NK-92 (cell line): ENCODE data around the gene SEC63.

ENCODE experiments used
- DNase-seq: peaks from one replicate; lab custom pipeline; 2025; ENCODE audit not compliant: unreplicated experiment; lab: John Stamatoyannopoulos, UW

Gene SEC63

GRCh38 chr6:107822176-107823046, 135.6 kb downstream of the SEC63 start:
- DNase-seq: no peak

GRCh38 chr6:107821591-107821990, 136.4 kb downstream of the SEC63 start:
- no peak for DNase-seq

DNA sequence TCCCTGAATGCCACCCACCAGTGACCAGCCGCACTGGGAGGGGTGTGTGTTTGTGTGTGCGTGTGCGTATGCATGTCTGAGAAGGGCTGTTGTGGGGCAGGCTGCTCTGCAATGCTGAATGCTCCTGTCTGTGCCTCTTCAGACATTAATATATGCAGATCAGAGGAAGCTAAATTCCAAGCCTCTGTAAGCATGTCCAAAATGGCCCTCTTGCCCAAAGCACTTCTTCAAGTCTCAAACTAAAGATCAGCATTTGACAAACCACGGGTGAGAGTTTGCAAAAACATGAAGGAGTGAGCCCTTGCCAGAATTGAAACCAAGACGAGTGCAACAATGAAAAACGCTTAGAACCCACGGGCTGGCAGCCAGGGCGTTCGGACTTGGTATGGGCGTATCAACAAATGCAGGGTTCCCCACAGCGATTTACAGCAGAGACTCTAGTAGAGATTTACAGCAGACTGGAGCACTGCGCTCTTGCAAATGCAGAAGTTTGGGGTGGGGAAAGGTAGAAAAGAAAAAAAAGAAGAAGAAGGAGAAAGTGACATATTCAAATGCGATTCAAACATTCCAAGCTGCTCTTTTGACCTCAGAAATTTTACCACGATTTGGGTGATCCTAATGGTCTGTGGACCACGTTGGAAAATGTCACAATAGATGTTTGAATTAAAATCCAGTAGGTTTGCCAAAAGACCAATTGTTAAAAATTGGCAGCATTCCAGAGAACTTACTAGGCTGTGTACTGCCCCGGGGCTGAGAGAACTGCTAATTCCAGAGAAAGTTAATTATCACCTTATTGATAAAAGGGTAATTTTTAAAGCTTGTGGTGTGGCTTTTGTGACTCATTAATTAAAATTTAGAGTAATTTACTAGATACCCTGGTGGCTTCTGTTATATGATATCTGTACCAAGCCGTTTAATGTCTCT, 137.4 kb downstream of the SEC63 start:
- no peak for DNase-seq

GRCh38 chr6:107819964-107820337, 138.1 kb downstream of the SEC63 start:
- DNase-seq: no peak

- DNase-seq: no peak
Measured at GRCh38 chr6:107819217-107819616, 138.8 kb downstream of the SEC63 start.

- no peak for DNase-seq
Measured at GRCh38 chr6:107818272-107818671, 139.7 kb downstream of the SEC63 start.

DNA sequence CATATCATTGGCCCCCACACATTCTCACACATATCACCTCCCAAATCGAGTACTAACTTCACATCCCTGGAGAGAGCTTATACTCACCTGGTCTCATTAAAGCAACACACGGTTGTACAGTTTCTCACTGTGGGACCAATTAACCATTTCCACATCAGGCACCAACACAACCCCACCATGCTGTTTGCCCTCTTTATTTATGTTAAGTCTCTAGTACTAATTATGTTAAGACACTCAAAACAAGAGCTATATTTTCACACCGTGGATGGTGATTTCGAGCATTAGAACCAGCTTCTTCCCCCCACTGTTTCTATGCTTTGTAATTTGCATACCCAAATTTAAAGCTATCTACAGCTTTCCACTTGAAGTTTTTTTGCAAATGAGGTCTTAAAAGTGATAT, 140.2 kb downstream of the SEC63 start:
- no peak for DNase-seq
